H1 (cell line): ENCODE data around the gene GAP43.

Experiments used
- CTBP2 ChIP-seq: IDR thresholded peaks from 2 replicates; pipeline ENCODE4 v1.7.0; 2011; ENCODE audit warnings: borderline replicate concordance, mild to moderate bottlenecking, moderate library complexity, mixed read lengths, low read length; ENCODE audit not compliant: insufficient read depth, insufficient read length
- EZH2 ChIP-seq: fragments of 200-600 bp; sonication (generic); IDR thresholded peaks from 2 replicates; pipeline ENCODE4 v1.7.1; 2012; ENCODE audit warnings: low read depth, mild to moderate bottlenecking, moderate library complexity, low read length, inconsistent platforms; ENCODE audit not compliant: severe bottlenecking
- HDAC2 ChIP-seq, 2 experiments: fragments of 300-600 bp in 1 of 2; sonication (generic) in 1 of 2; IDR thresholded peaks; 2 replicates each; pipeline ENCODE4 v1.6.1; 2011 to 2012; ENCODE audit warnings: low read depth in 2 of 2, low read length in 2 of 2, mild to moderate bottlenecking in 2 of 2, moderate library complexity in 2 of 2, borderline replicate concordance in 1 of 2, inconsistent platforms in 1 of 2
- JUND ChIP-seq: IDR thresholded peaks from 2 replicates; pipeline ENCODE4 v1.6.1; 2011; ENCODE audit warnings: mild to moderate bottlenecking, improper control_type of control experiment, low read length
- NRF1 ChIP-seq: IDR thresholded peaks from 2 replicates; pipeline ENCODE4 v1.6.1; 2011; ENCODE audit warnings: mild to moderate bottlenecking, low read depth, low read length, improper control_type of control experiment
- POLR2A ChIP-seq, 2 experiments: IDR thresholded peaks; 1 replicate in 1 of 2; 2 replicates in 1 of 2; pipeline ENCODE4 v1.6.1; 2011; ENCODE audit warnings: low read depth in 2 of 2, low read length in 2 of 2, mild to moderate bottlenecking in 2 of 2; ENCODE audit errors: control extremely low read depth in 1 of 2
- SP1 ChIP-seq: IDR thresholded peaks from 2 replicates; pipeline ENCODE4 v1.6.1; 2011; ENCODE audit warnings: low read depth, low read length
- TF ChIP-seq, protein P1 (sequence below), 3 experiments: IDR thresholded peaks; 1 replicate in 2 of 3; 2 replicates in 1 of 3; pipeline versions ENCODE4 v1.5.1 to v1.6.1; 2011; ENCODE audit warnings: low read length in 3 of 3, mild to moderate bottlenecking in 3 of 3, inconsistent platforms in 2 of 3, low read depth in 1 of 3, moderate library complexity in 1 of 3; ENCODE audit not compliant: insufficient read depth in 1 of 3; ENCODE audit errors: control extremely low read depth in 1 of 3
- TF ChIP-seq, protein P2 (sequence below): IDR thresholded peaks from 2 replicates; pipeline ENCODE4 v1.6.1; 2011; ENCODE audit warnings: low read length, improper control_type of control experiment

DNA sequence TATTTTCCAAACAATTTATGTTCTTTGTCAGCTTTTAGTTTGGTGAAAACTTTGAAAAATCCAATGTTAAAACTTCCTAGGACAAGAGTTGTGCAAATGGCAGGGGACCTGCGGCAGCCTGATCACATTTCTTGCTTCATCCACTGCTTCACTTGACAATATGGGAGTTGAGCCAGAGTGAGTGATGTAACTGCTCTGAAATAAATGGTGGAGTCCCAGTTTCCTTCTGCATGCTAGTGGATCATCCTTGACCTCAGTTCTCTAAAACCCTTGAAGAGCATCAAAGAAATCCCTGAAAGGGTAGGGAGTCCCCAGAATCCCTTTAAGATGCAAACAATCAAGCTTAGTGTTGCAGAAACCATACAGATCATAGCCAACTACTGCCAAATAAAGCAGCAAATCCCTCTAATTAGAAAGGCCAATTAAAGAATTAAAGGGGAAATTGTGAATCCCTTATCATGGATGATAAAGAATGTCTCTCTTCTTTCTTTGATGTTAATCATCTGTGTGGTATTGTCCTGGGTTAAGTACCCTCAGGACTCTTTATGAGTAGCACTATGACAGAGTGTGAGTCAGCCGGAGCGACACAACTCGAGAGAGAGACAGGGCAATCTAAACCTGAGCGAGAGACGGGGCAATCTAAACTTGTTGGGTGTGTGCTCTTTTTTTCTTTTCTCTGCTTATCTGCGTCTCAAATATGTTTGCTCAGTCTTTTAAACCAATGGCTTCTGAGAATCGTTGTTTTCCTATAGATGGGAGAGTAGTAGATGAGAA, 41.8 kb upstream of the GAP43 start:
- no peak for TF ChIP-seq CTBP2
- TF ChIP-seq, protein P1, sequence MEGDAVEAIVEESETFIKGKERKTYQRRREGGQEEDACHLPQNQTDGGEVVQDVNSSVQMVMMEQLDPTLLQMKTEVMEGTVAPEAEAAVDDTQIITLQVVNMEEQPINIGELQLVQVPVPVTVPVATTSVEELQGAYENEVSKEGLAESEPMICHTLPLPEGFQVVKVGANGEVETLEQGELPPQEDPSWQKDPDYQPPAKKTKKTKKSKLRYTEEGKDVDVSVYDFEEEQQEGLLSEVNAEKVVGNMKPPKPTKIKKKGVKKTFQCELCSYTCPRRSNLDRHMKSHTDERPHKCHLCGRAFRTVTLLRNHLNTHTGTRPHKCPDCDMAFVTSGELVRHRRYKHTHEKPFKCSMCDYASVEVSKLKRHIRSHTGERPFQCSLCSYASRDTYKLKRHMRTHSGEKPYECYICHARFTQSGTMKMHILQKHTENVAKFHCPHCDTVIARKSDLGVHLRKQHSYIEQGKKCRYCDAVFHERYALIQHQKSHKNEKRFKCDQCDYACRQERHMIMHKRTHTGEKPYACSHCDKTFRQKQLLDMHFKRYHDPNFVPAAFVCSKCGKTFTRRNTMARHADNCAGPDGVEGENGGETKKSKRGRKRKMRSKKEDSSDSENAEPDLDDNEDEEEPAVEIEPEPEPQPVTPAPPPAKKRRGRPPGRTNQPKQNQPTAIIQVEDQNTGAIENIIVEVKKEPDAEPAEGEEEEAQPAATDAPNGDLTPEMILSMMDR (IDR thresholded peaks at IDR 0.05; ENCODE audit: control extremely low read depth in 1 of 3, insufficient read depth in 1 of 3, low read depth in 1 of 3, low read length in 3 of 3): no peak
- TF ChIP-seq POLR2A (IDR thresholded peaks at IDR 0.05; ENCODE audit: control extremely low read depth in 1 of 2, low read depth in 2 of 2, low read length in 2 of 2): no peak
- no peak for TF ChIP-seq HDAC2 (IDR thresholded peaks at IDR 0.05; ENCODE audit: borderline replicate concordance in 1 of 2, low read depth in 2 of 2, low read length in 2 of 2)
- no peak for TF ChIP-seq EZH2
- TF ChIP-seq JUND: no peak
- TF ChIP-seq SP1: no peak
- TF ChIP-seq, protein P2, sequence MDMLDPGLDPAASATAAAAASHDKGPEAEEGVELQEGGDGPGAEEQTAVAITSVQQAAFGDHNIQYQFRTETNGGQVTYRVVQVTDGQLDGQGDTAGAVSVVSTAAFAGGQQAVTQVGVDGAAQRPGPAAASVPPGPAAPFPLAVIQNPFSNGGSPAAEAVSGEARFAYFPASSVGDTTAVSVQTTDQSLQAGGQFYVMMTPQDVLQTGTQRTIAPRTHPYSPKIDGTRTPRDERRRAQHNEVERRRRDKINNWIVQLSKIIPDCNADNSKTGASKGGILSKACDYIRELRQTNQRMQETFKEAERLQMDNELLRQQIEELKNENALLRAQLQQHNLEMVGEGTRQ: no peak
- TF ChIP-seq NRF1: no peak
